HEK293T (cell line): Measurements from ENCODE around the gene EFHC2.

ENCODE experiments used
- FOXK2 ChIP-seq: fragments of 450-650 bp; IDR thresholded peaks from 2 replicates; pipeline ENCODE4 v1.6.1; 2016; ENCODE audit warnings: mild to moderate bottlenecking
- FOXM1 ChIP-seq: fragments of 450-650 bp; IDR thresholded peaks from 2 replicates; pipeline ENCODE4 v1.6.1; 2017; ENCODE audit warnings: mild to moderate bottlenecking, borderline replicate concordance
- LEF1 ChIP-seq: fragments of 450-650 bp; IDR thresholded peaks from 2 replicates; pipeline ENCODE4 v1.6.1; 2017; ENCODE audit warnings: mild to moderate bottlenecking, borderline replicate concordance

DNA sequence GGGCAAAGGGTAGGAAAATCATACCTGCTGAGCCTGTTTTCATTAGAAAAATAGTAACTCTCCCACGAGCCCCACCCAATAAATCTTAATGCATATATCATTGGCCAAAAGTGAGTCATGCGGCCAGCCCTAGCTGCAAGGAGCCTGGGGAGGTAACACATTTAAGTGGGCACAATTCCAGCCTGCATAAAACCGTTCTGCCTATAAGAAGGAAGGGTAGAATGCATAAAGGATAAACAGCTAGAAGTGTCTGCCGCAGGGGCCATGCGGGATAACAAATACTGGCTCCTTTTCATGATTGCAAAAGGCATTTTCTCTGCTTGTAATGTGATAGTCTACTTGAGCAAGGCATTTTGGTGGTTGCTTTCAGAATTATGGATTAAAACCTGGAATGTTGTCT, 37.1 kb downstream of the EFHC2 start:
- TF ChIP-seq FOXM1 (no peak), LEF1 (no peak), FOXK2 (no peak)
